Astrocyte (in vitro differentiated cells and primary cell): ENCODE measurements around the gene LRBA.

Experiments
- CTCF ChIP-seq: IDR thresholded peaks from 2 replicates; pipeline ENCODE4 v1.5.1; 2011; ENCODE audit warnings: low read depth, mild to moderate bottlenecking, inconsistent platforms, low read length, moderate library complexity; ENCODE audit not compliant: insufficient read depth
- EZH2 ChIP-seq: IDR thresholded peaks from 2 replicates; pipeline ENCODE4 v1.6.1; 2012; ENCODE audit warnings: mild to moderate bottlenecking, low read length, inconsistent platforms; ENCODE audit not compliant: insufficient read depth

DNA sequence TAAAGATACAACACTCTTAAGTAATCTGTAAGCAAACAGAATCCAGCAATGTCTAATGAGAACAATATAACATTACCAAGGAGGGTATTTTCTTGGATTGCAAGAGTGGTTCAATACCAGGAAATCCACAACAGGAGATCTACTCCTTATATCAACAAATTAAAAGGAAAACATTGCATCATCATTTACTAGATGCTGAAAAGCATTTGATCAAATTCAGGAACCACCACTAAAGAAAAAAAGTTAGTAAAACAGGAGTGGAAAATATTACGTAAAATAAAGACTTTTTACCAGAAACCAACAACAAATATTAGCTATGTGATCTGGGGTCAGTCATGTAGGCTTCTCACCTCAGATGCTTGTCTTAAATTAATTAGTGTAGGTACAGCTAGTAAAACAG lies 499.9 kb downstream of the LRBA start:
- no peak for TF ChIP-seq CTCF
- TF ChIP-seq EZH2: no peak
